Nephron progenitor cell (in vitro differentiated cells): ENCODE data around the gene NLRC5.

Experiments
- DNase-seq: peaks from one replicate; pipeline ENCODE4 v3.0.0; 2021
- H3K27ac Mint-ChIP-seq: 2 replicates; pipeline ENCODE4 v1.8.0; 2021; ENCODE audit warnings: mild to moderate bottlenecking, moderate library complexity, mixed read lengths
- H3K27me3 Mint-ChIP-seq: 2 replicates; pipeline ENCODE4 v1.8.0; 2021; ENCODE audit warnings: mild to moderate bottlenecking, low read depth, mixed read lengths; ENCODE audit not compliant: poor library complexity
- H3K36me3 Mint-ChIP-seq: 2 replicates; pipeline ENCODE4 v1.8.0; 2021; ENCODE audit warnings: low read depth, mixed read lengths
- H3K4me1 Mint-ChIP-seq: 2 replicates; pipeline ENCODE4 v1.8.0; 2021; ENCODE audit warnings: mixed read lengths
- H3K4me3 Mint-ChIP-seq: 2 replicates; pipeline ENCODE4 v1.8.0; 2021; ENCODE audit warnings: mild to moderate bottlenecking, moderate library complexity, mixed read lengths
- H3K9me3 Mint-ChIP-seq: 2 replicates; pipeline ENCODE4 v1.8.0; 2021; ENCODE audit warnings: mild to moderate bottlenecking, moderate library complexity, mixed read lengths
- CTCF ChIP-seq: fragments of 200-600 bp; sonication (generic); IDR thresholded peaks from 2 replicates; pipeline ENCODE4 v1.5.0; 2021; ENCODE audit warnings: antibody characterized with exemption

The NLRC5 gene

GRCh38 chr16:57081744-57082143, 92.4 kb downstream of the NLRC5 start:
- H3K4me3 Mint-ChIP-seq: no peak overlapping the region
- H3K9me3 Mint-ChIP-seq: no peaks in the 10 kb centered on the region
- H3K27me3 Mint-ChIP-seq: peaks cover 13% of the 10 kb centered on the region
- H3K4me1 Mint-ChIP-seq: peaks cover 11% of the 10 kb centered on the region
- no peak for TF ChIP-seq CTCF
- H3K36me3 Mint-ChIP-seq: no peaks in the 10 kb centered on the region
- no peak overlapping the region for H3K27ac Mint-ChIP-seq
- DNase-seq: no peak

GRCh38 chr16:57082664-57083063, 93.3 kb downstream of the NLRC5 start:
- Mint-ChIP-seq H3K9me3 (no peaks in the 10 kb centered on the region), H3K4me1 (peaks cover 11% of the 10 kb centered on the region), H3K27ac (no peak overlapping the region), H3K4me3 (no peak overlapping the region), H3K36me3 (no peaks in the 10 kb centered on the region), H3K27me3 (peaks cover 22% of the 10 kb centered on the region)
- no peak for TF ChIP-seq CTCF
- DNase-seq: no peak

GRCh38 chr16:57083485-57084126, 94.2 kb downstream of the NLRC5 start:
- Mint-ChIP-seq H3K4me1 (peaks cover 11% of the 10 kb centered on the region), H3K27ac (no peak overlapping the region), H3K27me3 (peaks cover 26% of the 10 kb centered on the region), H3K9me3 (no peaks in the 10 kb centered on the region), H3K36me3 (no peaks in the 10 kb centered on the region), H3K4me3 (no peak overlapping the region)
- no peak for TF ChIP-seq CTCF
- no peak for DNase-seq

- Mint-ChIP-seq H3K36me3 (no peaks in the 10 kb centered on the region), H3K27me3 (peaks cover 26% of the 10 kb centered on the region), H3K4me3 (no peak overlapping the region), H3K9me3 (no peaks in the 10 kb centered on the region), H3K27ac (no peak overlapping the region), H3K4me1 (peaks cover 11% of the 10 kb centered on the region)
- peak; percentile 98 for TF ChIP-seq CTCF
- DNase-seq: peak; percentile 73
Observed at GRCh38 chr16:57084257-57084770, 95.0 kb downstream of the NLRC5 start.

- TF ChIP-seq CTCF: no peak
- H3K27me3 Mint-ChIP-seq: peaks cover 26% of the 10 kb centered on the region
- no peak overlapping the region for H3K4me3 Mint-ChIP-seq
- no peaks in the 10 kb centered on the region for H3K9me3 Mint-ChIP-seq
- H3K36me3 Mint-ChIP-seq: no peaks in the 10 kb centered on the region
- peaks cover 11% of the 10 kb centered on the region for H3K4me1 Mint-ChIP-seq
- no peak overlapping the region for H3K27ac Mint-ChIP-seq
- DNase-seq: no peak
Observed at GRCh38 chr16:57084996-57085395, 95.6 kb downstream of the NLRC5 start.

- H3K36me3 Mint-ChIP-seq: no peaks in the 10 kb centered on the region
- H3K27me3 Mint-ChIP-seq: peaks cover 30% of the 10 kb centered on the region
- peaks cover 22% of the 10 kb centered on the region for H3K4me1 Mint-ChIP-seq
- H3K4me3 Mint-ChIP-seq: no peak overlapping the region
- H3K9me3 Mint-ChIP-seq: no peaks in the 10 kb centered on the region
- TF ChIP-seq CTCF: no peak
- no peak overlapping the region for H3K27ac Mint-ChIP-seq
- DNase-seq: no peak
Observed at GRCh38 chr16:57087003-57087402, 97.6 kb downstream of the NLRC5 start.
